HL-60 (cell line): Measurements from ENCODE around the gene PGLYRP2.
A peak's percentile ranks its signal among the peaks of the same experiment; 100 is the strongest.

Experiments
- DNase-seq, 2 experiments: peaks; one replicate each; pipeline ENCODE4 v3.0.0-alpha.2; 2010 to 2020; ENCODE audit warnings: low read depth in 1 of 2, low spot score in 1 of 2
- H3K27ac ChIP-seq: fragments of 250-450 bp; sonication (Bioruptor Pico); replicated peaks from 2 replicates; pipeline ENCODE4 v1.5.1; 2020; ENCODE audit warnings: mild to moderate bottlenecking, moderate library complexity
- H3K27me3 ChIP-seq: fragments of 250-450 bp; sonication (Bioruptor Pico); 2 replicates; pipeline ENCODE4 v1.5.1; 2021; ENCODE audit warnings: mild to moderate bottlenecking, moderate library complexity; ENCODE audit not compliant: insufficient read depth, poor library complexity, severe bottlenecking
- H3K4me3 ChIP-seq: replicated peaks from 2 replicates; pipeline ENCODE4 v1.5.1; 2011; ENCODE audit warnings: mild to moderate bottlenecking, control low read depth, low read length; ENCODE audit not compliant: insufficient read depth
- CTCF ChIP-seq: IDR thresholded peaks from one replicate; pipeline ENCODE4 v1.5.1; 2011; ENCODE audit warnings: low read length, control low read depth, inconsistent platforms; ENCODE audit not compliant: insufficient read depth
- GABPA ChIP-seq: IDR thresholded peaks from 2 replicates; pipeline ENCODE4 v1.6.1; 2012; ENCODE audit warnings: low read depth
- POLR2AphosphoS5 ChIP-seq: IDR thresholded peaks from 2 replicates; pipeline ENCODE4 v1.6.1; 2012; ENCODE audit warnings: low read depth
- REST ChIP-seq: IDR thresholded peaks from 2 replicates; pipeline ENCODE4 v1.6.1; 2012; ENCODE audit warnings: low read depth; ENCODE audit not compliant: insufficient replicate concordance
- SPI1 ChIP-seq: IDR thresholded peaks from 2 replicates; pipeline ENCODE4 v1.6.1; 2012; ENCODE audit warnings: low read depth, mild to moderate bottlenecking, borderline replicate concordance

Gene PGLYRP2

GRCh38 chr19:15433519-15434069, 45.7 kb downstream of the PGLYRP2 start:
- H3K4me3 ChIP-seq: peak overlapping the region; percentile 75
- no peak overlapping the region for H3K27ac ChIP-seq
- no peak for DNase-seq
- TF ChIP-seq POLR2AphosphoS5 (no peak), REST (no peak), CTCF (no peak), SPI1 (no peak), GABPA (no peak)
- H3K27me3 ChIP-seq: no peaks in the 10 kb centered on the region

GRCh38 chr19:15432629-15433518, 46.4 kb downstream of the PGLYRP2 start:
- peak overlapping the region; percentile 75 for H3K4me3 ChIP-seq
- peak; percentile 79 to 90 for DNase-seq
- TF ChIP-seq POLR2AphosphoS5: peak; percentile 64; the same call in 1 of the 2 replicates
- TF ChIP-seq CTCF: no peak
- TF ChIP-seq REST: no peak
- TF ChIP-seq GABPA: no peak
- no peak for TF ChIP-seq SPI1
- H3K27ac ChIP-seq: peak overlapping the region; percentile 70
- H3K27me3 ChIP-seq: no peaks in the 10 kb centered on the region

GRCh38 chr19:15432018-15432494, 47.2 kb downstream of the PGLYRP2 start:
- DNase-seq: no peak

More at GRCh38 chr19:15432018-15432494, 47.2 kb downstream of the PGLYRP2 start:
- Histone ChIP-seq H3K27ac (peak overlapping the region; percentile 88), H3K4me3 (peak overlapping the region; percentile 92), H3K27me3 (no peaks in the 10 kb centered on the region)
- TF ChIP-seq REST: no peak
- TF ChIP-seq CTCF: no peak
- no peak for TF ChIP-seq SPI1
- no peak for TF ChIP-seq GABPA
- no peak for TF ChIP-seq POLR2AphosphoS5
